ENCODE data around the gene WDR18.

WDR18 gene

GRCh38 chr19:999379-999719 lies 15.2 kb downstream of the WDR18 start:
- Histone ChIP-seq H3F3A (ENCODE audit: insufficient read depth, low read length) (no peaks in the 10 kb centered on the region), H3K27ac (ENCODE audit: low read depth, low read length, poor library complexity, severe bottlenecking) (no peak overlapping the region), H3K4me3 (ENCODE audit: low read depth, low read length, poor library complexity, severe bottlenecking) (no peak overlapping the region), H3K79me2 (ENCODE audit: insufficient read depth, low read length) (no peaks in the 10 kb centered on the region), H3K9me2 (ENCODE audit: low read depth, low read length) (no peaks in the 10 kb centered on the region), H3K4me1 (ENCODE audit: insufficient read depth, low read length, severe bottlenecking) (no peaks in the 10 kb centered on the region), H3K9me3 (ENCODE audit: low read length) (no peaks in the 10 kb centered on the region), H4K20me1 (ENCODE audit: insufficient read depth, low read length) (no peaks in the 10 kb centered on the region), H3K4me2 (ENCODE audit: low read length) (no peak overlapping the region), H3K9ac (ENCODE audit: low read length) (no peak overlapping the region), H3K36me3 (ENCODE audit: insufficient read depth, low read length) (peaks cover 6% of the 10 kb centered on the region), H3K27me3 (ENCODE audit: insufficient read depth, low read length) (peaks cover 12% of the 10 kb centered on the region; the same call in 1 of the 2 replicates), H2AFZ (ENCODE audit: low read length) (no peak overlapping the region)
- no peak for TF ChIP-seq EZH2 (IDR thresholded peaks at IDR 0.05; ENCODE audit: borderline replicate concordance, low read length)
- TF ChIP-seq, protein P1, sequence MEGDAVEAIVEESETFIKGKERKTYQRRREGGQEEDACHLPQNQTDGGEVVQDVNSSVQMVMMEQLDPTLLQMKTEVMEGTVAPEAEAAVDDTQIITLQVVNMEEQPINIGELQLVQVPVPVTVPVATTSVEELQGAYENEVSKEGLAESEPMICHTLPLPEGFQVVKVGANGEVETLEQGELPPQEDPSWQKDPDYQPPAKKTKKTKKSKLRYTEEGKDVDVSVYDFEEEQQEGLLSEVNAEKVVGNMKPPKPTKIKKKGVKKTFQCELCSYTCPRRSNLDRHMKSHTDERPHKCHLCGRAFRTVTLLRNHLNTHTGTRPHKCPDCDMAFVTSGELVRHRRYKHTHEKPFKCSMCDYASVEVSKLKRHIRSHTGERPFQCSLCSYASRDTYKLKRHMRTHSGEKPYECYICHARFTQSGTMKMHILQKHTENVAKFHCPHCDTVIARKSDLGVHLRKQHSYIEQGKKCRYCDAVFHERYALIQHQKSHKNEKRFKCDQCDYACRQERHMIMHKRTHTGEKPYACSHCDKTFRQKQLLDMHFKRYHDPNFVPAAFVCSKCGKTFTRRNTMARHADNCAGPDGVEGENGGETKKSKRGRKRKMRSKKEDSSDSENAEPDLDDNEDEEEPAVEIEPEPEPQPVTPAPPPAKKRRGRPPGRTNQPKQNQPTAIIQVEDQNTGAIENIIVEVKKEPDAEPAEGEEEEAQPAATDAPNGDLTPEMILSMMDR (IDR thresholded peaks at IDR 0.05; ENCODE audit: low read length), result no peak

DNA sequence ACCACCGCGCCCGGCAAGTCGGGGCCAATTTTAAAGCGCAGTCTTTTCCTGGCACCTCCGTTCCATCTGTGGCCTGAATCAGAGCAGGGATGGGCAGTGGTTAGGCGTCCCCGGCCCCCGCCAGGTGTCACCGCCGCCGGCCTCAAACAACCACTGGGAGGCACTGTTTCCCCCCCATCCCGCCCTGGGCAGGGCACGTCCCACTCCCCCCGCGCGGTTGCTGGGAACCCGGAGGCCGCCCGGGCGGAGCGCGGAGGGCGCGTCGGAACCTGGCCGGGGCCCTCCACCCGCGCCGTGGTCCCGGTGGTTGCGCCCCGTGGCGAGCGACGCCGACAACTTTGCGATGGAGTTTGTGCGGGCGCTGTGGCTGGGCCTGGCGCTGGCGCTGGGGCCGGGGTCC lies 15.9 kb downstream of the WDR18 start, which contains the start of gene GRIN3B:
TSS of gene GRIN3B (plus strand) at position 325 of the 400 bp plus-strand sequence. CDS start at position 344, 19 bp downstream.
- H3K36me3 ChIP-seq (ENCODE audit: insufficient read depth, low read length), result no peaks in the 10 kb centered on the region
- no peak within 1 kb of the TSS for H3K4me2 ChIP-seq (ENCODE audit: low read length)
- H3K9me3 ChIP-seq (ENCODE audit: low read length), result no peaks in the 10 kb centered on the region
- no peak within 1 kb of the TSS for H3K4me3 ChIP-seq (ENCODE audit: low read depth, low read length, poor library complexity, severe bottlenecking)
- no peak within 1 kb of the TSS for H3K9ac ChIP-seq (ENCODE audit: low read length)
- no peak within 1 kb of the TSS for H3K27ac ChIP-seq (ENCODE audit: low read depth, low read length, poor library complexity, severe bottlenecking)
- H3K4me1 ChIP-seq (ENCODE audit: insufficient read depth, low read length, severe bottlenecking), result no peaks in the 10 kb centered on the region
- no peaks in the 10 kb centered on the region for H3F3A ChIP-seq (ENCODE audit: insufficient read depth, low read length)
- no peak within 1 kb of the TSS for H2AFZ ChIP-seq (ENCODE audit: low read length)
- H3K9me2 ChIP-seq (ENCODE audit: low read depth, low read length), result no peaks in the 10 kb centered on the region
- TF ChIP-seq, protein P1 (IDR thresholded peaks at IDR 0.05; ENCODE audit: low read length), result peak; percentile 46
- no peak for TF ChIP-seq EZH2 (IDR thresholded peaks at IDR 0.05; ENCODE audit: borderline replicate concordance, low read length)
- no peaks in the 10 kb centered on the region for H3K79me2 ChIP-seq (ENCODE audit: insufficient read depth, low read length)
- H4K20me1 ChIP-seq (ENCODE audit: insufficient read depth, low read length), result no peaks in the 10 kb centered on the region
- peaks cover 12% of the 10 kb centered on the region; the same call in 1 of the 2 replicates for H3K27me3 ChIP-seq (ENCODE audit: insufficient read depth, low read length)

DNA sequence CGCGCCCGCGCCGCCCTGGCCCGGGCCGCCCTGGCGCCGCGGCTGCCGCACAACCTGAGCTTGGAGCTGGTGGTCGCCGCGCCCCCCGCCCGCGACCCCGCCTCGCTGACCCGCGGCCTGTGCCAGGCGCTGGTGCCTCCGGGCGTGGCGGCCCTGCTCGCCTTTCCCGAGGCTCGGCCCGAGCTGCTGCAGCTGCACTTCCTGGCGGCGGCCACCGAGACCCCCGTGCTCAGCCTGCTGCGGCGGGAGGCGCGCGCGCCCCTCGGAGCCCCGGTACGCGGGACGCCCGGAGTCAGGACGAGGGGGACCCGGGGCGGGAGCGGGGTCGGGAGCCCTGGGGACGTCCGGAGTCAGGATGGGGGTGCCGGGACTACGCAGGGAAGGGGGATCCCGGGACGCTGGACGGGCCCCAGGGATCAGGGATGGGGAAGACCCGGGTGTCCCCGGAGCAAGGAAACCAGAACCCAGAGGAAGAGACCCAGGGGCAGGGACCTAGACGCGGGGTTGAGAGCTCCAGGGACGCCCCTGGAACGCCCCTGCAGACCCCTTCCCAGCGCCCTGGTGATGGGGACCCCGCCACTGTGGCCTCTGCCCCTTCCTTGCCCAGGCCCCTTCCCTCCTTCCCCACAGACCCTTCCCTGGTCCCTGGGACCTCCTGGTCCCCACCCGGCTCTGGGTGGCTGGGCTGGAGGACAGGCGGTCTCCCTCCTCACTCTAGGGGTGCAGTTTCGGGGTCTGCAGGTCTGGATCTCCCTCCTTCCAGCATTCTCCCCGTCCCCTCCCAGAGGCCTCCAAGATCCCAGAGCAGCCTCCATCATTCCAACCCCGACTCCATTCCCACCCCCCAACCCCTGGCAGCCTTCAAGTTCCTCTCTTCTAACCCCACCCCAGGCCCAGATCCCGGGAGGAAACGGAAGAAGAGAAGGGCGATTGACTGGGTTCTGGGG lies 16.7 kb downstream of the WDR18 start:
- no peaks in the 10 kb centered on the region for H3K4me1 ChIP-seq (ENCODE audit: insufficient read depth, low read length, severe bottlenecking)
- H3K9me2 ChIP-seq (ENCODE audit: low read depth, low read length), result no peaks in the 10 kb centered on the region
- H3K9ac ChIP-seq (ENCODE audit: low read length), result no peak overlapping the region
- no peaks in the 10 kb centered on the region for H3F3A ChIP-seq (ENCODE audit: insufficient read depth, low read length)
- TF ChIP-seq, protein P1 (IDR thresholded peaks at IDR 0.05; ENCODE audit: low read length), result no peak
- no peak for TF ChIP-seq EZH2 (IDR thresholded peaks at IDR 0.05; ENCODE audit: borderline replicate concordance, low read length)
- H3K4me2 ChIP-seq (ENCODE audit: low read length), result no peak overlapping the region
- no peak overlapping the region for H3K4me3 ChIP-seq (ENCODE audit: low read depth, low read length, poor library complexity, severe bottlenecking)
- no peaks in the 10 kb centered on the region for H3K9me3 ChIP-seq (ENCODE audit: low read length)
- H3K36me3 ChIP-seq (ENCODE audit: insufficient read depth, low read length), result no peaks in the 10 kb centered on the region
- H3K79me2 ChIP-seq (ENCODE audit: insufficient read depth, low read length), result no peaks in the 10 kb centered on the region
- no peak overlapping the region for H2AFZ ChIP-seq (ENCODE audit: low read length)
- peaks cover 12% of the 10 kb centered on the region; the same call in 1 of the 2 replicates for H3K27me3 ChIP-seq (ENCODE audit: insufficient read depth, low read length)
- H3K27ac ChIP-seq (ENCODE audit: low read depth, low read length, poor library complexity, severe bottlenecking), result no peak overlapping the region
- no peaks in the 10 kb centered on the region for H4K20me1 ChIP-seq (ENCODE audit: insufficient read depth, low read length)

All from OCI-LY1 (cell line).